MM.1S (cell line): Measurements from ENCODE around the gene ADARB1.

Source experiments
- DNase-seq: peaks from one replicate; pipeline ENCODE4 v3.0.0-alpha.2; 2015
- H2AFZ ChIP-seq: fragments of 300-600 bp; sonication (generic); 2 replicates; pipeline ENCODE4 v1.6.0; 2016; ENCODE audit warnings: antibody characterized with exemption, low read length
- H3F3A ChIP-seq: fragments of 300-600 bp; sonication (generic); 2 replicates; pipeline ENCODE4 v1.6.1; 2016; ENCODE audit warnings: mild to moderate bottlenecking, antibody characterized with exemption, low read length, moderate library complexity, mixed read lengths; ENCODE audit not compliant: insufficient read depth
- H3K27ac ChIP-seq: fragments of 300-600 bp; sonication (generic); 2 replicates; pipeline ENCODE4 v1.5.1; 2016; ENCODE audit warnings: mild to moderate bottlenecking, low read length
- H3K27me3 ChIP-seq: fragments of 300-600 bp; sonication (generic); replicated peaks from 2 replicates; pipeline ENCODE4 v1.6.0; 2016; ENCODE audit warnings: low read length; ENCODE audit not compliant: insufficient read depth
- H3K36me3 ChIP-seq: fragments of 300-600 bp; sonication (generic); replicated peaks from 2 replicates; pipeline ENCODE4 v1.6.1; 2016; ENCODE audit warnings: mild to moderate bottlenecking, low read length, mixed read lengths; ENCODE audit not compliant: insufficient read depth
- H3K4me1 ChIP-seq: fragments of 300-600 bp; sonication (generic); 2 replicates; pipeline ENCODE4 v1.6.1; 2016; ENCODE audit warnings: low read length, mixed read lengths
- H3K4me2 ChIP-seq: fragments of 300-600 bp; sonication (generic); 2 replicates; pipeline ENCODE4 v1.6.0; 2016; ENCODE audit warnings: low read depth, low read length
- H3K4me3 ChIP-seq: fragments of 300-600 bp; sonication (generic); 2 replicates; pipeline ENCODE4 v1.5.1; 2016; ENCODE audit warnings: low read length, mixed read lengths
- H3K79me2 ChIP-seq: fragments of 300-600 bp; sonication (generic); 2 replicates; pipeline ENCODE4 v1.6.1; 2016; ENCODE audit warnings: mixed run types, low read length, mixed read lengths
- H3K9ac ChIP-seq: fragments of 300-600 bp; sonication (generic); 2 replicates; pipeline ENCODE4 v1.6.1; 2016; ENCODE audit warnings: low read length, mixed read lengths
- H3K9me2 ChIP-seq: fragments of 300-600 bp; sonication (generic); replicated peaks from 2 replicates; pipeline ENCODE4 v1.6.1; 2016; ENCODE audit warnings: mild to moderate bottlenecking, low read length, mixed read lengths; ENCODE audit not compliant: insufficient read depth
- H3K9me3 ChIP-seq: fragments of 300-600 bp; sonication (generic); replicated peaks from 2 replicates; pipeline ENCODE4 v1.6.1; 2016; ENCODE audit warnings: mild to moderate bottlenecking, low read length, mixed read lengths; ENCODE audit not compliant: insufficient read depth
- H4K20me1 ChIP-seq: fragments of 300-600 bp; sonication (generic); 2 replicates; pipeline ENCODE4 v1.6.1; 2016; ENCODE audit warnings: mild to moderate bottlenecking, low read length, moderate library complexity, mixed read lengths; ENCODE audit not compliant: insufficient read depth
- CTCF ChIP-seq: fragments of 300-600 bp; sonication (generic); IDR thresholded peaks from 2 replicates; pipeline ENCODE4 v1.5.1; 2016; ENCODE audit warnings: antibody characterized with exemption, low read length, mixed read lengths
- EZH2 ChIP-seq: fragments of 300-600 bp; sonication (generic); optimal IDR thresholded peaks from 2 replicates; pipeline ENCODE3; 2017; ENCODE audit warnings: low read depth, mild to moderate bottlenecking, antibody characterized with exemption, low read length, mixed read lengths
- EZH2phosphoT487 ChIP-seq: fragments of 300-600 bp; sonication (generic); IDR thresholded peaks from 2 replicates; pipeline ENCODE4 v1.6.1; 2018; ENCODE audit warnings: antibody characterized with exemption, low read length

The ADARB1 gene

GRCh38 chr21:45199201-45199600 is 124.8 kb downstream of the ADARB1 start:
- H3K27ac ChIP-seq, result no peak overlapping the region
- no peak overlapping the region for H2AFZ ChIP-seq
- no peaks in the 10 kb centered on the region for H3F3A ChIP-seq
- H4K20me1 ChIP-seq, result no peaks in the 10 kb centered on the region
- H3K4me3 ChIP-seq, result no peak overlapping the region
- H3K9me2 ChIP-seq, result no peaks in the 10 kb centered on the region
- H3K4me1 ChIP-seq, result no peaks in the 10 kb centered on the region
- no peak overlapping the region for H3K4me2 ChIP-seq
- no peak overlapping the region for H3K9ac ChIP-seq
- no peaks in the 10 kb centered on the region for H3K9me3 ChIP-seq
- H3K27me3 ChIP-seq, result peaks cover 98% of the 10 kb centered on the region
- no peaks in the 10 kb centered on the region for H3K79me2 ChIP-seq
- no peak for DNase-seq
- TF ChIP-seq EZH2phosphoT487 (no peak), CTCF (no peak), EZH2 (no peak)
- no peaks in the 10 kb centered on the region for H3K36me3 ChIP-seq

- H3K27me3 ChIP-seq, result peaks cover 98% of the 10 kb centered on the region
- H3K4me1 ChIP-seq, result peaks cover 3% of the 10 kb centered on the region; the same call in 1 of the 2 replicates
- no peaks in the 10 kb centered on the region for H3K9me2 ChIP-seq
- no peak overlapping the region for H3K9ac ChIP-seq
- H3K9me3 ChIP-seq, result no peaks in the 10 kb centered on the region
- H3K27ac ChIP-seq, result no peak overlapping the region
- H3K4me2 ChIP-seq, result no peak overlapping the region
- H3F3A ChIP-seq, result no peaks in the 10 kb centered on the region
- no peak overlapping the region for H2AFZ ChIP-seq
- H3K36me3 ChIP-seq, result no peaks in the 10 kb centered on the region
- no peaks in the 10 kb centered on the region for H4K20me1 ChIP-seq
- no peak for TF ChIP-seq EZH2phosphoT487
- TF ChIP-seq EZH2, result no peak
- no peak for TF ChIP-seq CTCF
- no peak overlapping the region for H3K4me3 ChIP-seq
- no peak for DNase-seq
- no peaks in the 10 kb centered on the region for H3K79me2 ChIP-seq
Measured at GRCh38 chr21:45200031-45200430, 125.7 kb downstream of the ADARB1 start.

DNA sequence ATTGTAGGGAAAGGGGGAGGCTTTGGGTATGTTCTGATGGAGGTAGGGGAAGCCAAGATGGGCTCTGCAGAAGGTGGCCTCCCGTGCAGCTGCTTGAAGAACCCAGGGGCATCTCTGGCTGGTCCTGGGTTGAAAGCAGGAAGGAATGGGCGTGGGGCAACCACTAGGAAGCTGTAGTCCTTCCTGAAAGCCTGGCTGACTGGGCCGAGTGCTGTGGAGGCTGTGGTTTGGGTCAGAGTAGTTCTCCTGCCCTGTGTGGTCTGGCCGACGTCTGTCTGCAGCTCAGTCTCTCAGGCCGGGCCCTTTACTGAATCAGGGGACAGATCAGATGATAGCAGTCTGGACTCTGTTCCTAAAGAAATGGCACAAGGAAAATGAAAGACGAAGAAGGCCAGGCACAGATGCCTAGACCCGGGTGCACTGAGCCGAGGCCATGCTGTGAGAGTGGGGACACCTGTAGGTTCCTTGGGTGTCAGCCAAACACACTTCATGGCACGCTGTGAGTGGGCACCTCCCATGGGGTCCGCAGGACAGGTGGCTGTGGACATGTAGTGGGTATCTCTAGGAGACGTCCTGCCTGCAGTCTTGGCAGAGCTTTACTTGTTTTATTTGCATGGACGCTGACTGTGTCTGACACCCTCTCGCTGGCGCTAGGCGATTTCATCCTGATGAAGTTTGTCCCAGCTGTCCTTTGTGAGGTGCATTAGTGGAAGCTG is 126.4 kb downstream of the ADARB1 start:
- H3K4me1 ChIP-seq, result peaks cover 3% of the 10 kb centered on the region; the same call in 1 of the 2 replicates
- no peak overlapping the region for H2AFZ ChIP-seq
- no peak overlapping the region for H3K4me3 ChIP-seq
- H3K4me2 ChIP-seq, result no peak overlapping the region
- no peaks in the 10 kb centered on the region for H3K79me2 ChIP-seq
- H3K27ac ChIP-seq, result no peak overlapping the region
- H3K9me3 ChIP-seq, result no peaks in the 10 kb centered on the region
- H3K36me3 ChIP-seq, result no peaks in the 10 kb centered on the region
- no peak overlapping the region for H3K9ac ChIP-seq
- DNase-seq, result no peak
- H3K27me3 ChIP-seq, result peaks cover 98% of the 10 kb centered on the region
- no peak for TF ChIP-seq EZH2phosphoT487
- TF ChIP-seq CTCF, result no peak
- no peak for TF ChIP-seq EZH2
- peaks cover 2% of the 10 kb centered on the region; the same call in 1 of the 2 replicates for H4K20me1 ChIP-seq
- no peaks in the 10 kb centered on the region for H3F3A ChIP-seq
- H3K9me2 ChIP-seq, result no peaks in the 10 kb centered on the region
